GM10248 (cell line): ENCODE results near the gene SMYD3.

Experiments used
- CTCF ChIA-PET: fragments of 300-600 bp; sonication (Branson Sonifier 250); formaldehyde crosslinking; extraction: SDS; loops from one replicate; lab custom pipeline; 2021; ENCODE audit warnings: antibody characterized with exemption; lab: Yijun Ruan, JAX
- POLR2A ChIA-PET: fragments of 350-650 bp; sonication (Branson Sonifier 250); formaldehyde crosslinking; extraction: SDS; loops from one replicate; lab custom pipeline; 2020; ENCODE audit warnings: antibody characterized with exemption; lab: Yijun Ruan, JAX
- DNase-seq: peaks from one replicate; pipeline ENCODE4 v3.0.0; 2012; ENCODE audit errors: extremely low spot score
- CTCF ChIP-seq: IDR thresholded peaks from 2 replicates; pipeline ENCODE4 v1.5.1; 2012; ENCODE audit warnings: mild to moderate bottlenecking, low read depth; ENCODE audit errors: extremely low read depth, missing control alignments, control extremely low read depth

Gene SMYD3

GRCh38 chr1:246530482-246530881, 23.4 kb upstream of the SMYD3 start:
- no peak for DNase-seq
- no peak for TF ChIP-seq CTCF
- CTCF ChIA-PET: no interaction called here
- POLR2A ChIA-PET: no interaction called here

DNA sequence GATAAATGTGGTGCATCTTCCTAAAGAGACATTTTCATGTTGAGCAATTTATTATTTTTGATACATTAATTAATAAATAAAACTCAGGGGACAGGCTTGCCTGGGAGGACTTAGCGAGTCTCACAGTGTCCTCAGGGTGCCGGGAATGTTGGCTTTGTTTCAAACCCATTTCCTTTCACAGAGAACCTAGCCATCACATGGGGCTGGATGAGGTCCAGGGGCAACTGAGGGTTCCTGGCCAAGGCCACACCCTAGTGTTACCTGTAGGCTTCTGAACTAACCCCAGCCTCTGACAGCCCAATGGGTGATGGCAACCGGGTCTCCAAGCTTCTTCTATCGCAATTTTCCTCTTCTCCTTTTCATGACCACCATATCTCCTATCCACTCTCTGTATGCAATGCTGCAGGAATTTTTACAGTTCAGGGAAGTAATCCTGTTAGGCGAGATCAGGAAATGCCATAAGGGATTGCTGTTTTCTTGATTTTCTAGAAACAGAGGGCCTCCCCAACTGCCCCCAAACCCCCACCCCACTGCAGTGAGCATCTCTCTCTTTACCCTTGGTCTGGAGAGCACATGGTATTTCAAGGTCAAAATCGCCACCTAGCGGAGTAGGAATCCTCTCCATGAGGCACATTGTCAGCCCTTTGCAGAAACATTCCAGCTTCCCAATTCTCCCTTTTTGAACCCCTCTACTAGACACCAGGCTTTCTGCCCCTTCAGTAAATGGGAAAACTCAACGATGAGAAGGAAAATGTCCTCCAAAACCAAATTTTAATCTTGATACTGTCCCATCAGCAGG, 22.1 kb upstream of the SMYD3 start:
- CTCF ChIA-PET: no interaction called here

DNA sequence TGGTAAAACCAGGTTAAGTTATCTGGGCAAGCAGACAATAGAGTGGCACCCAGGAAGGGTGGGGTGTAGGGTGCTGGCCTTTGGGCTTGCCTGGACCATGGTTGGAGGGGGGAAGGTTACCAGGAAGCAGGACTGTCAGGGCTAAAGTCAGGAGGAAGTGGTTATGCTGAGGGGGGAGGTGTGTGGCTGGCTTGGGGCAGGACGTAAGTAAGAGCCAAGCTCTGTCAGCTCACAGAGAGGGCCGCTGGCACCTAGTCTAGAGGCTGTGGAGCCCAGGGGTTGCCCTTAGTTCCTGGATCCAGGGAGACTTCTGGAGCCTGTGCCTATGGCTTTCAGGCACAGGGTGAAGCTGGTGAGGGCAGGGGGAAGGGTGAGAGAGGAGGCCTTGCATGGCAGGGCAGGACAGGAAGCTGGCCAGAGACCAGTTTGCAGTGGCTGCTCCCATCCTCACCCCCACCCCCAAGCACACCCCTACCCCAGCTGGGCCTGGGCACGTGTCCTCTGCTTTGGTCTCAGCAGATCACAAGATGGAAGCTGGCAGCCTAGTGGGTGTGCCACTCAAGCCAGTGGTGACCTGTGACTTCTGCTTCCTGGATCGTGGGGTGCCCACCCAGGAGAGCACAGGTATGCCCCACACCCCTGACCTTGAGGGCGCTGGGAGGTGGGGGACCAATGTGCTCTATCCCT, 20.5 kb upstream of the SMYD3 start:
- POLR2A ChIA-PET: no interaction called here
- no peak for DNase-seq
- CTCF ChIA-PET: interaction anchor here (1.2 kb wide), 1 partner anchor 8 kb away, joined by 3 read pairs; no protein-coding TSS in a partner anchor
- no peak for TF ChIP-seq CTCF

More for the DNA sequence above, 22.1 kb upstream of the SMYD3 start:
- POLR2A ChIA-PET: no interaction called here
- DNase-seq: no peak
- no peak for TF ChIP-seq CTCF

GRCh38 chr1:246526915-246527314, 19.8 kb upstream of the SMYD3 start:
- no peak for DNase-seq
- ChIA-PET POLR2A (no interaction called here), CTCF (no interaction called here)
- TF ChIP-seq CTCF: no peak

DNA sequence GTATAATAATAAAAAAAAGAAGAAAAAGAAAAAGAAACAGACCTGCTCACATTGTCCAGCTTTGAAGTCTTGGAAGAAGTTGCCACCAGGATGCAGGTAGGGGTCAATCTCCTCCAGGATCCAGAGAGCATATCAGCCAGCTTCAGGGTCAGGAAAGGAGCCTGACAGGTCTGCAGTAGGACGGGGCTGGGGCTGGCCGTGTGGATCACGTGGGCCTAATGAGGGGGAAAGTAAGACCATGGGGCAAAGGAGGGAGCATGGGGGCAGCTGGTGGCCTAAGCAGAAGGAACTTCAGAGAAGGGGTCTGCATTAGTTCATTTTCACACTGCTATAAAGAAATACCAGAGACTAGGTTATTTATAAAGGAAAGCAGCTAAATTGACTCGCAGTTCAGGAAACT, 19.3 kb upstream of the SMYD3 start:
- no peak for DNase-seq
- TF ChIP-seq CTCF: no peak
- ChIA-PET POLR2A (no interaction called here), CTCF (no interaction called here)

DNA sequence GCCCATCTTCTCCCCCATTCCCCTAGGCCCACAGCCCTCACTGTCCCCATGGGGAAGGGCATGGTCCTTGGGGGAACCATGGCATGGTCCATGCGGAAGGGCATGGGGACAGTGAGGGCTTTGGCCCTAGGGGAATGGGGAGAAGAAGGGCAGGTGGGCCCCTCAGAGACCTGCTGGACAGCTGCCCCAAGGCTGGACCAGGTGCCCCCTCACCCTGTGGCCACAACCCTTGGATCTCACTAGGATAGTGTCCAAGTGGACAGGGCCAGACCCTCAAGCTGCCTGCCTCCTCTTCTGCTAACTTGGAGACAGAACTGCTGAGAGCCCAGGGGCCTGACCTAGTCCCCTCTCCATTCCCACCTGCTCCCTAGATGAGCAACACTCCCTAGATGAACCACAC, 12.4 kb upstream of the SMYD3 start:
- no peak for TF ChIP-seq CTCF
- POLR2A ChIA-PET: no interaction called here

More for the DNA sequence above, 12.4 kb upstream of the SMYD3 start:
- no peak for DNase-seq
- CTCF ChIA-PET: interaction anchor here (1.4 kb wide), 1 partner anchor 8 kb away, joined by 3 read pairs; no protein-coding TSS in a partner anchor
